ENCODE results near the gene PRR15L. TPM values are rescaled to one million over a fixed set of nuclear protein-coding genes. Genes with fewer than 3 reads are reported as not detected.

PRR15L gene
- total and polyA plus RNA-seq, 2 donors (not counting 1 experiment from before 2014, with no cell fraction given): not detected

DNA sequence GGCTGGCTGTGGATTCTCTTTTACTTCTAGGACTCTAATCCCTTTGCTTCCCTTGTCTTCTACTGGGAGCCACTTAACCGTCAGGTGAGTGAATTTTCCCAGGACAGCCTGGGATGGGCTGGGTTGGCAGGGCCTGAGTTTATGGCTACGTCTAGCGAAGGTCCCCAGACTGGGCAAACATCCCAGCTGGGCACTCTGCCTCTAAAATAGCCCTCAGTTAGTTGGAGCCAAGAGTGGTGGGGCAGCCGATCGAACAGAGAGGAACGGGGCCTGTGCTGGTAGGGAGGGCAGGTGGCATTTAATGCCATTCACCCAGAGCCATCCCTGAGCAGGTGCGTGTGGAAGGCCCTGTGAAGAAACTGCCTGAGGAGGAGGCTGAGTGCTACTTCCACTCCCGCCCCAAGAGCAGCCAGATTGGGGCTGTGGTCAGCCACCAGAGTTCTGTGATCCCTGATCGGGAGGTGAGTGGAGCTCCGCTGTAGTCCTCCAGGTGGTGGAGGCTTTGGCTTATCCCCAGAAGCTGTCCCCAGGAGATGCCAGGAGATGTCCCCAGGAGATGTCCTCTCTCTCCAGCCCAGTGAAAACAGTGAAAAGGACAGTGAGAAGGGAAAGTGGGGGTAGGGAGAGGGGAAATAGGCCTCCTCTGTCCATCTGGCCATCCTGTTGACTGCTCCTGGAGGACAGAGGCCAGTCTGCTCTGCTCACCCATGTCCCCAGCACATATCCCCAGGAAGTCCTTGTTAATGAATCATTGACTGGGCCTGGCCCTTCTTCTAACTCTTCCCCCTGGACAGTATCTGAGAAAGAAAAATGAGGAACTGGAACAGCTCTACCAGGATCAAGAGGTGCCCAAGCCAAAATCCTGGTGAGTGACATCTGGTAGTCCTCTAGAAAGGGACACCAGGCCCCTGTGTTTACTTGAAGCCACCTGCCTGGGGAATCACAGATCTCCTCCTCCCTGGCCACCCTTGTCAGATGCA is 11.9 kb downstream of the PRR15L start:
- Histone ChIP-seq H3K27me3 (ENCODE audit: control insufficient read depth, insufficient read depth, low read length) (no peaks in the 10 kb centered on the region), H2AFZ (ENCODE audit: low read length) (no peak overlapping the region), H3K4me3 (replicated peaks in 1 of 4; ENCODE audit: control extremely low read depth in 1 of 4, insufficient read depth in 1 of 4, low read depth in 3 of 4, low read length in 4 of 4) (no peak overlapping the region), H3K27ac (ENCODE audit: insufficient read depth, low read length) (no peak overlapping the region), H4K20me1 (ENCODE audit: control insufficient read depth, extremely low read depth, insufficient read depth, low read length) (no peaks in the 10 kb centered on the region), H3K36me3 (ENCODE audit: control insufficient read depth, insufficient read depth, low read length) (peaks cover 4% of the 10 kb centered on the region), H3K4me1 (ENCODE audit: control insufficient read depth, extremely low read depth, insufficient read depth, low read length) (peaks cover 11% of the 10 kb centered on the region), H3K9me3 (ENCODE audit: control insufficient read depth, insufficient read depth, low read depth, low read length) (no peaks in the 10 kb centered on the region), H3K79me2 (ENCODE audit: control insufficient read depth, insufficient read depth, low read length) (no peaks in the 10 kb centered on the region), H3K9ac (ENCODE audit: insufficient read depth, low read length) (no peak overlapping the region), H3K4me2 (ENCODE audit: extremely low read depth, insufficient read depth, low read length) (no peak overlapping the region)
- TF ChIP-seq EZH2 (IDR thresholded peaks at IDR 0.05; ENCODE audit: low read length, missing control alignments) (no peak), CTCF (conservative IDR thresholded peaks at IDR 0.05 in 1 of 2, IDR thresholded peaks at IDR 0.05 in 1 of 2; ENCODE audit: low read depth in 1 of 2, low read length in 2 of 2) (no peak)
- DNase-seq (ENCODE audit: low read depth in 2 of 2): no peak

DNA sequence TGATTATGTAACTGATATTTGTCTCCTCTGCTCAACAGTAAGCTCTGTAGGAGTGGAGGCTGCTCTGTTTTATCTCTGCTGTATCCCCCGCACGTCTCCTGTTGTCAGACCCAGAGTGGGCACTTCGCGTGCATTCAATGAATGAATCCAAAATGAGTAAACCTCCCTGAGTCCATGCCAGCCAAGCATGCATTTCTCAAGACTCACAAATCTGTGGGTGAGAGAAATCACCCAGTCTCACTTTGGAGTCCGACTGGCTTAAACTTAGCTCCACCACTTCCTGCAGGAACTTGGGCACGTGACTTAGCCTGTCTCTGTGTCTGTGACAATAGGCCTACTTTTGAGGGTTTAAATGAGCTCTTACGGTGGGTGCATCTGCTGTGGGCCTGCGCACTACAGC is 12.6 kb downstream of the PRR15L start:
- no peak overlapping the region for H3K4me2 ChIP-seq (ENCODE audit: extremely low read depth, insufficient read depth, low read length)
- H4K20me1 ChIP-seq (ENCODE audit: control insufficient read depth, extremely low read depth, insufficient read depth, low read length): no peaks in the 10 kb centered on the region
- H2AFZ ChIP-seq (ENCODE audit: low read length): no peak overlapping the region
- H3K79me2 ChIP-seq (ENCODE audit: control insufficient read depth, insufficient read depth, low read length): no peaks in the 10 kb centered on the region
- H3K27me3 ChIP-seq (ENCODE audit: control insufficient read depth, insufficient read depth, low read length): no peaks in the 10 kb centered on the region
- peak in 1 of 2 donors; percentile 58 for DNase-seq (ENCODE audit: low read depth in 2 of 2)
- TF ChIP-seq CTCF (conservative IDR thresholded peaks at IDR 0.05 in 1 of 2, IDR thresholded peaks at IDR 0.05 in 1 of 2; ENCODE audit: low read depth in 1 of 2, low read length in 2 of 2) (no peak), EZH2 (IDR thresholded peaks at IDR 0.05; ENCODE audit: low read length, missing control alignments) (no peak)
- H3K27ac ChIP-seq (ENCODE audit: insufficient read depth, low read length): no peak overlapping the region
- peaks cover 11% of the 10 kb centered on the region for H3K4me1 ChIP-seq (ENCODE audit: control insufficient read depth, extremely low read depth, insufficient read depth, low read length)
- H3K36me3 ChIP-seq (ENCODE audit: control insufficient read depth, insufficient read depth, low read length): peaks cover 4% of the 10 kb centered on the region
- no peaks in the 10 kb centered on the region for H3K9me3 ChIP-seq (ENCODE audit: control insufficient read depth, insufficient read depth, low read depth, low read length)
- H3K9ac ChIP-seq (ENCODE audit: insufficient read depth, low read length): no peak overlapping the region
- H3K4me3 ChIP-seq (replicated peaks in 1 of 4; ENCODE audit: control extremely low read depth in 1 of 4, insufficient read depth in 1 of 4, low read depth in 3 of 4, low read length in 4 of 4): no peak overlapping the region

DNA sequence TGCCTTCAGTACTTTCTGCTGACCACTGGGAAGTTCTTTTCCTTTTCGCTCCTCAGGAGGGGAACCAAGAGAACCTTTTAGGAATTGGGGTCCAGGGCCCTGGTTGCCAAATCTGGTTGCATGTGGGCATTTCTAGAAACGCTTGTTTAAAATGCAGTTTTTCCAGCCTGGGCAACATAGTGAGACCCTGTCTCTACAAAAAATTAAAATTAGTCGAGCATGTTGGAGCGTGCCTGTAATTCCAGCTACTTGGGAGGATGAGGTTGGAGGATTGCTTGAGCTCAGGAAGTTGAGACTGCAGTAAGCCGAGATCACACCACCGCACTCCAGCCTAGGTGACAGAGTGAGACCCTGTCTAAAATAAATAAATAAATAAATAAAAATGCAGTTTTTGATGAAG is 15.1 kb downstream of the PRR15L start:
- Histone ChIP-seq H3K4me1 (ENCODE audit: control insufficient read depth, extremely low read depth, insufficient read depth, low read length) (peaks cover 7% of the 10 kb centered on the region), H3K27ac (ENCODE audit: insufficient read depth, low read length) (no peak overlapping the region), H3K27me3 (ENCODE audit: control insufficient read depth, insufficient read depth, low read length) (no peaks in the 10 kb centered on the region), H3K4me2 (ENCODE audit: extremely low read depth, insufficient read depth, low read length) (peak overlapping the region; percentile 89), H4K20me1 (ENCODE audit: control insufficient read depth, extremely low read depth, insufficient read depth, low read length) (no peaks in the 10 kb centered on the region), H3K4me3 (replicated peaks in 1 of 4; ENCODE audit: control extremely low read depth in 1 of 4, insufficient read depth in 1 of 4, low read depth in 3 of 4, low read length in 4 of 4) (peak overlapping the region; percentile 68 to 88 (median 80)), H3K36me3 (ENCODE audit: control insufficient read depth, insufficient read depth, low read length) (peaks cover 4% of the 10 kb centered on the region), H3K9ac (ENCODE audit: insufficient read depth, low read length) (no peak overlapping the region), H2AFZ (ENCODE audit: low read length) (no peak overlapping the region), H3K79me2 (ENCODE audit: control insufficient read depth, insufficient read depth, low read length) (no peaks in the 10 kb centered on the region), H3K9me3 (ENCODE audit: control insufficient read depth, insufficient read depth, low read depth, low read length) (no peaks in the 10 kb centered on the region)
- TF ChIP-seq EZH2 (IDR thresholded peaks at IDR 0.05; ENCODE audit: low read length, missing control alignments) (no peak), CTCF (conservative IDR thresholded peaks at IDR 0.05 in 1 of 2, IDR thresholded peaks at IDR 0.05 in 1 of 2; ENCODE audit: low read depth in 1 of 2, low read length in 2 of 2) (no peak)
- DNase-seq (ENCODE audit: low read depth in 2 of 2): no peak
